Trophoblast cell (in vitro differentiated cells and primary cell): ENCODE results near the gene PTPRJ.

Source experiments
- DNase-seq, 2 donors: peaks; one replicate each; pipeline ENCODE4 v3.0.0-alpha.2; 2016
- H2AFZ ChIP-seq: 2 replicates; pipeline ENCODE4 v1.6.1; 2013; ENCODE audit warnings: low read length, moderate library complexity, mild to moderate bottlenecking; ENCODE audit not compliant: insufficient read depth, poor library complexity
- H2AK5ac ChIP-seq: 2 replicates; pipeline ENCODE4 v1.6.1; 2013; ENCODE audit warnings: mild to moderate bottlenecking, low read length
- H2BK120ac ChIP-seq: 2 replicates; pipeline ENCODE4 v1.6.1; 2013; ENCODE audit warnings: low read length, mild to moderate bottlenecking, moderate library complexity; ENCODE audit not compliant: insufficient read depth, poor library complexity
- H2BK12ac ChIP-seq: 2 replicates; pipeline ENCODE4 v1.6.1; 2013; ENCODE audit warnings: mild to moderate bottlenecking, low read length, moderate library complexity
- H2BK5ac ChIP-seq: 2 replicates; pipeline ENCODE4 v1.6.1; 2013; ENCODE audit warnings: low read length, low read depth, moderate library complexity, mild to moderate bottlenecking; ENCODE audit not compliant: poor library complexity
- H3K14ac ChIP-seq: 2 replicates; pipeline ENCODE4 v1.6.1; 2013; ENCODE audit warnings: mild to moderate bottlenecking, low read length
- H3K18ac ChIP-seq: 2 replicates; pipeline ENCODE4 v1.6.1; 2013; ENCODE audit warnings: mild to moderate bottlenecking, low read length
- H3K23ac ChIP-seq: 2 replicates; pipeline ENCODE4 v1.6.1; 2013; ENCODE audit warnings: low read length
- H3K27ac ChIP-seq: 2 replicates; pipeline ENCODE4 v1.5.1; 2013; ENCODE audit warnings: low read depth, mild to moderate bottlenecking, inconsistent platforms, low read length, moderate library complexity
- H3K27me3 ChIP-seq: 2 replicates; pipeline ENCODE4 v1.6.1; 2013; ENCODE audit warnings: inconsistent platforms, mild to moderate bottlenecking, low read length, moderate library complexity; ENCODE audit not compliant: insufficient read depth
- H3K36me3 ChIP-seq, 2 experiments: 1 replicate in 1 of 2; 2 replicates in 1 of 2; pipeline ENCODE4 v1.6.1; 2013; ENCODE audit warnings: low read length in 2 of 2, mild to moderate bottlenecking in 2 of 2, moderate library complexity in 1 of 2; ENCODE audit not compliant: insufficient read depth in 2 of 2, control insufficient read depth in 1 of 2
- H3K4ac ChIP-seq: 2 replicates; pipeline ENCODE4 v1.6.1; 2013; ENCODE audit warnings: low read depth, mild to moderate bottlenecking, low read length, moderate library complexity
- H3K4me1 ChIP-seq, 2 experiments: 1 replicate in 1 of 2; 2 replicates in 1 of 2; pipeline ENCODE4 v1.6.1; 2013; ENCODE audit warnings: low read length in 2 of 2, mild to moderate bottlenecking in 2 of 2, moderate library complexity in 1 of 2; ENCODE audit not compliant: insufficient read depth in 2 of 2, control insufficient read depth in 1 of 2
- H3K4me2 ChIP-seq: 2 replicates; pipeline ENCODE4 v1.6.1; 2013; ENCODE audit warnings: inconsistent platforms, mild to moderate bottlenecking, low read length, moderate library complexity
- H3K4me3 ChIP-seq: 2 replicates; pipeline ENCODE4 v1.5.1; 2013; ENCODE audit warnings: mild to moderate bottlenecking, low read depth, low read length, inconsistent platforms
- H3K79me1 ChIP-seq: one replicate; pipeline ENCODE4 v1.6.1; 2013; ENCODE audit warnings: low read length
- H3K79me2 ChIP-seq: 2 replicates; pipeline ENCODE4 v1.6.1; 2013; ENCODE audit warnings: low read length, mild to moderate bottlenecking; ENCODE audit not compliant: control insufficient read depth, insufficient read depth, poor library complexity
- H3K9ac ChIP-seq: 2 replicates; pipeline ENCODE4 v1.6.1; 2013; ENCODE audit warnings: mild to moderate bottlenecking, low read length
- H3K9me3 ChIP-seq: 2 replicates; pipeline ENCODE4 v1.6.1; 2013; ENCODE audit warnings: low read depth, mild to moderate bottlenecking, control low read depth, inconsistent platforms, low read length; ENCODE audit not compliant: insufficient read depth
- H4K12ac ChIP-seq: 2 replicates; pipeline ENCODE4 v1.6.1; 2013; ENCODE audit warnings: low read depth, mild to moderate bottlenecking, low read length, moderate library complexity
- H4K8ac ChIP-seq: 2 replicates; pipeline ENCODE4 v1.6.1; 2013; ENCODE audit warnings: low read depth, mild to moderate bottlenecking, low read length, moderate library complexity
- H4K91ac ChIP-seq: one replicate; pipeline ENCODE4 v1.6.1; 2013; ENCODE audit warnings: low read depth, mild to moderate bottlenecking, low read length, moderate library complexity
- WGBS: extraction: QIAGEN DNeasy Blood & Tissue Kit; methylation state at CpG from one replicate; pipeline ENCODE4 v1.1.7; 2013; ENCODE audit warnings: missing lambda C conversion rate; ENCODE audit not compliant: insufficient read length, insufficient coverage; ENCODE audit errors: extremely low coverage; 5-methylcytosine and 5-hydroxymethylcytosine counted together

PTPRJ gene

GRCh38 chr11:48017831-48018527, 37.6 kb downstream of the PTPRJ start:
- Histone ChIP-seq H3K79me1 (peaks cover 2% of the 10 kb centered on the region), H2BK12ac (no peak overlapping the region), H3K4me1 (peaks cover 5 to 7% of the 10 kb centered on the region in 2 experiments), H3K4ac (no peak overlapping the region), H3K27ac (no peak overlapping the region), H3K4me2 (no peak overlapping the region), H3K14ac (no peak overlapping the region), H3K9me3 (peaks cover 2% of the 10 kb centered on the region), H3K4me3 (no peak overlapping the region), H3K9ac (no peak overlapping the region), H3K79me2 (no peaks in the 10 kb centered on the region), H2AFZ (no peak overlapping the region), H2BK120ac (no peak overlapping the region), H4K8ac (no peak overlapping the region), H3K23ac (no peak overlapping the region), H3K18ac (no peak overlapping the region), H4K91ac (no peak overlapping the region), H4K12ac (no peak overlapping the region), H3K36me3 (no peaks in the 10 kb centered on the region), H2BK5ac (no peak overlapping the region), H2AK5ac (no peak overlapping the region), H3K27me3 (no peaks in the 10 kb centered on the region)
- WGBS = no CpG with 5 or more reads among the region's 3 CpGs
- no peak for DNase-seq

GRCh38 chr11:48018528-48019216, 38.3 kb downstream of the PTPRJ start:
- H4K12ac ChIP-seq = peak overlapping the region; percentile 19
- H3K27me3 ChIP-seq = no peaks in the 10 kb centered on the region
- no peak overlapping the region for H2BK12ac ChIP-seq
- no peak overlapping the region for H3K4me3 ChIP-seq
- peak overlapping the region; percentile 18 for H3K14ac ChIP-seq
- no peaks in the 10 kb centered on the region for H3K36me3 ChIP-seq
- H2BK120ac ChIP-seq = no peak overlapping the region
- H3K79me2 ChIP-seq = no peaks in the 10 kb centered on the region
- no peak overlapping the region for H2AK5ac ChIP-seq
- H3K9me3 ChIP-seq = peaks cover 2% of the 10 kb centered on the region
- no peak for DNase-seq
- no peak overlapping the region for H2BK5ac ChIP-seq
- WGBS = no CpG with 5 or more reads among the region's 15 CpGs
- peak overlapping the region; percentile 9 for H3K4me2 ChIP-seq
- H3K27ac ChIP-seq = no peak overlapping the region
- H3K9ac ChIP-seq = no peak overlapping the region
- H3K23ac ChIP-seq = no peak overlapping the region
- H4K91ac ChIP-seq = no peak overlapping the region
- no peak overlapping the region for H3K4ac ChIP-seq
- H2AFZ ChIP-seq = no peak overlapping the region
- peak overlapping the region; percentile 22 for H3K18ac ChIP-seq
- H4K8ac ChIP-seq = peak overlapping the region; percentile 37
- peaks cover 5 to 7% of the 10 kb centered on the region in 2 experiments for H3K4me1 ChIP-seq
- peaks cover 2% of the 10 kb centered on the region for H3K79me1 ChIP-seq

GRCh38 chr11:48019217-48019584, 38.8 kb downstream of the PTPRJ start:
- Histone ChIP-seq H2BK120ac (no peak overlapping the region), H3K23ac (no peak overlapping the region), H3K18ac (peak overlapping the region; percentile 22), H4K12ac (no peak overlapping the region), H3K4ac (no peak overlapping the region), H2AFZ (no peak overlapping the region), H3K9ac (no peak overlapping the region), H3K4me3 (no peak overlapping the region), H3K27me3 (no peaks in the 10 kb centered on the region), H4K8ac (no peak overlapping the region), H4K91ac (no peak overlapping the region), H3K9me3 (peaks cover 2% of the 10 kb centered on the region), H3K4me2 (no peak overlapping the region), H3K4me1 (peaks cover 5 to 7% of the 10 kb centered on the region in 2 experiments), H3K79me1 (peaks cover 2% of the 10 kb centered on the region), H3K36me3 (no peaks in the 10 kb centered on the region), H2BK5ac (no peak overlapping the region), H3K27ac (no peak overlapping the region), H2AK5ac (no peak overlapping the region), H2BK12ac (no peak overlapping the region), H3K79me2 (no peaks in the 10 kb centered on the region), H3K14ac (no peak overlapping the region)
- no peak for DNase-seq
- WGBS = no CpG with 5 or more reads among the region's 6 CpGs

- 100% methylated on average over 2 of the region's 8 CpGs for WGBS
- no peak overlapping the region for H2BK5ac ChIP-seq
These were observed 39.2 kb downstream of the PTPRJ start for GRCh38 chr11:48019595-48019994.

More at GRCh38 chr11:48019595-48019994, 39.2 kb downstream of the PTPRJ start:
- Histone ChIP-seq H4K91ac (no peak overlapping the region), H3K23ac (no peak overlapping the region), H3K4ac (no peak overlapping the region), H3K18ac (no peak overlapping the region), H4K12ac (no peak overlapping the region), H3K14ac (no peak overlapping the region), H3K27ac (no peak overlapping the region), H3K36me3 (no peaks in the 10 kb centered on the region), H3K79me1 (peaks cover 2% of the 10 kb centered on the region), H2AFZ (no peak overlapping the region), H3K9ac (no peak overlapping the region), H2AK5ac (no peak overlapping the region), H3K9me3 (peaks cover 2% of the 10 kb centered on the region), H2BK120ac (no peak overlapping the region), H3K79me2 (no peaks in the 10 kb centered on the region), H4K8ac (no peak overlapping the region), H3K4me3 (no peak overlapping the region), H3K27me3 (no peaks in the 10 kb centered on the region), H3K4me1 (peaks cover 5 to 7% of the 10 kb centered on the region in 2 experiments), H2BK12ac (no peak overlapping the region), H3K4me2 (no peak overlapping the region)
- no peak for DNase-seq
